CD4-positive, alpha-beta T cell treated with Interleukin-4 for 1 hour (primary cell): ENCODE data around the gene TRIM26.
"Not testable (repeated sequence)": the region's sequence is repeated elsewhere in the genome, so short reads cannot be mapped to it uniquely, and the experiment has no call there.

ENCODE experiments used
- DNase-seq, 2 donors: peaks; one replicate each; pipeline ENCODE4 v3.0.0-alpha.2; 2020 to 2022

Gene TRIM26

GRCh38 chr6:30169658-30170614, 43.3 kb downstream of the TRIM26 start:
- DNase-seq: peak in 1 of 2 donors; percentile 54

GRCh38 chr6:30168741-30169140, 44.5 kb downstream of the TRIM26 start:
- DNase-seq: no peak

GRCh38 chr6:30167101-30167500, 46.1 kb downstream of the TRIM26 start:
- DNase-seq: peak in 1 of 2 donors; percentile 23

GRCh38 chr6:30165238-30165637, 48.0 kb downstream of the TRIM26 start:
- not testable (repeated sequence) for DNase-seq

GRCh38 chr6:30164714-30165113, 48.5 kb downstream of the TRIM26 start:
- no peak for DNase-seq

DNA sequence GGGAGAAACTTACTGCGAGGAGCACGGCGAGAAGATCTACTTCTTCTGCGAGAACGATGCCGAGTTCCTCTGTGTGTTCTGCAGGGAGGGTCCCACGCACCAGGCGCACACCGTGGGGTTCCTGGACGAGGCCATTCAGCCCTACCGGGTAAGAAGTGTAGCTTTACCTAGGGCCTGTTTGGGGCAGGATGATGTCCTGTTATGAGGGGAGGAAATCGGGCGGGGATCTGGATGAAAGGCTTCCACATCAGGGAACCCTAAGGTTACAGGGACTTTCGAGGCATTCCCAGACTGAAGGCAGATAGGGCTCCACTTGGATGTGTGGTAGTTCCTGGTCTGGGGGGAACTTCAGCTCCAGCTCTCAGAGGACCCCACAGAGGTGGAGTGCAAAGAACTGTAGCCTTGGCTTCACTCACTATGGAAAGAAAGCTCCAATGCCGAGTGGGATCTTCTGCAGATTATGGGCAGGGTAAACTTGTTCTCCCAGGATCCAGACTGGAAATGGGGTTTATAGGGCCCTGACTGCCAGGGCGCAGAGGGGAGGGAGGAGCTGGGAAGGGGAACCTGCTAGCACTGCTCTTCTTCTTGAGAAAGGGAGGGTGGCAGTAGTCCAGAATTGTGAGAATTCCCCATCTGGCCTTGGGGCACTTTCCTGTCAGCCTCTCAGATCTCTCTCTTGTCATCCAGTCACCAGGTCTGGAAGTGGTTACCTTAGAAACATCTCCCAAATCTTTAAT, 49.1 kb downstream of the TRIM26 start:
- DNase-seq: no peak

DNA sequence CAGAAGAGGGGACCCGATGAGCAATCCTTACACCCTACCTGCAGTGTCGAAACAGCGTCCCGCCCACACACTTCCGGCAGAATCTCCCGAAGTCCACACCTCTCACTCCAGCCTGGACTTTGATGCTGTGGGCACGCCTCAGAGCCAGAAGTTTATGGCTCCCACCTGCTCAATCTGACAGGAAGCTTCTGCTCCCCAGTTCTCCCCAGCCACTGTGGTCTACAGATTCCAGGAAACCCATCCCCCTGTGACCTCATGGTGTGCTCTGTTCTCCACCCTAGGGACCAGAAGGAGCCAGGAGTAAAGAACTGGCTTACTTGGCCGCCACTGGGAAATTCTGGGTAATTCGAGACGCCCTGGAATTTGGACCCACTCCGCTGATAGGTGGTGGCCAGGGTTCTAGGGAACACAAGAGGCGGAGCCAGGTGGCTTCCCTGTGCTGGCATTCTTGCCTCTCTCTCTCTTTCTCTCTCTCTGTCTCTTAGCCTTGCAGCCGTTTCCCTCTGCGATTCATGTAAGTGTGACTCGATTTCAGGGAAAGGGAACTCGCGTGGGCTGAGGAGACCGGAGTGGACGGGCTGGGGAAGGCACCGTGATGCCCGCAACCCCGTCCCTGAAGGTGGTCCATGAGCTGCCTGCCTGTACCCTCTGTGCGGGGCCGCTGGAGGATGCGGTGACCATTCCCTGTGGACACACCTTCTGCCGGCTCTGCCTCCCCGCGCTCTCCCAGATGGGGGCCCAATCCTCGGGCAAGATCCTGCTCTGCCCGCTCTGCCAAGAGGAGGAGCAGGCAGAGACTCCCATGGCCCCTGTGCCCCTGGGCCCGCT, 49.9 kb downstream of the TRIM26 start, which contains the start of gene TRIM15:
Gene TRIM15, plus strand, starts transcription at position 457 of the 828 bp plus-strand sequence. Its CDS starts 139 bp downstream, at position 596.
- peak in 1 of 2 donors; percentile 20 for DNase-seq

- DNase-seq: no peak
Measured at GRCh38 chr6:30162265-30163089, 50.7 kb downstream of the TRIM26 start.

DNA sequence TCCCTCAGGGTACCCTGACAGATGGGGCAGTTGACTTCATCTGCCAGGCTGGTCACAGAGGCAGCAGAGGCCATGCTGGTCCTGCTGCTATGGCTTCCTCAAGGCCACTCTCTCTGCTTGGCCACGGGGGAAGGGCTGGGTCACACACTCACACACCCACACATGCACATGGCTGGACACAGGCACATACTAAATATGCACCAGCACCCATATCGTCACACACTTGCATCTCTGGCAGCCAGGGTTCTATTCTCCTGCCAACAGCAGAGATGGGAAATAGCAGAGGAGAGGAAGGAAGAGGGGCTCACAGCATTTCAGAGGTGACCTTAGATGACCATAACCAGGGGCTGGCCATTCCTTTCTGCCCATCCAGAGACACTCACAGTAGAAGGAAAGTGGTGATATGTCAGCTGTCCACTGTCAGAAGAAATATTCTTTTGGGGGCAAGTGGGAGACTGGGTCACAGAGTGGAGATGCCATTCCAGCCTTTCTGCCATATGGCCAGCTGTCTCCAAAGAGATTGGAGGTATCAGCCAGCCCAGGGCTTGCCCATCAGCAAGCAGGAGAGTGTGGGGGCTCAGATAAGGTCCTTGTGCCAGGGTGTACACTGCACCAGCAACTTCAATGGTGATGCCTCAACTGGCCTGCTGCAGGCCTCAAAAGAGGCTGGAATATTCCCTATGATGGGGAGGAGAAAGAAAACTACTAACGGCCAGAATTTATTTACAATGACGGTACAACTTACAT, 52.2 kb downstream of the TRIM26 start, which contains the start of gene TRIM10:
Gene TRIM10, minus strand, starts transcription at position 427 of the 747 bp plus-strand sequence. Its CDS starts 353 bp downstream, at position 74.
- DNase-seq: no peak

GRCh38 chr6:30160008-30160784, 53.0 kb downstream of the TRIM26 start:
- DNase-seq: no peak

DNA sequence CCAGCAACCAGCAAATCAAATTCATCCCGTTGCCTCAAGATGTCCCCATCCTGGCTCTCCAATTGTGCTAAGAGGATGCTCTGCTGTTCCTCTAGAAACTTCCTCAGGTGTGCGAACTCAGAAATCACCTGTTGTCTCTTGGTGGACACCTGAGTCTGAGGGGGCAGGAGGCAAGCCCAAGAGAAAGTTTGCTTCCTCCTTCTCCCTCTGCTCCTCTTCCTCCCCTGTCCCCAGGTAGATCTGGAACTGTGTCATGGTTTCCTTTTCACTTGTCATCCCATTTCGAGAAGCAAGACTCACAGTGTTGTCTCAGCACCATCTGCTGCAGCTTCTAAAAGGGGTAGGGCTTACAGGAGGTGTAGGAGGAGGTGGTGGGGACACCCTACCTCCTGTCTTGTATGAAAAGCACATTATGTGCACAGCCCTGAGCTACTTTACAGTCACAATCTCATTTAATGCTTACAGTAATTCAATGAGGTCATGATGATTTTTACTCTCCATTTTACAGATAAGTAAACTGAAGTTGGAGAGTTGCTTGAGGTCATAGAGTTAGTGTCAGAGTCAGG, 54.6 kb downstream of the TRIM26 start:
- DNase-seq: no peak

GRCh38 chr6:30157999-30158398, 55.2 kb downstream of the TRIM26 start:
- no peak for DNase-seq

- DNase-seq: no peak
Measured at GRCh38 chr6:30157581-30157980, 55.6 kb downstream of the TRIM26 start.

GRCh38 chr6:30156774-30157173, 56.4 kb downstream of the TRIM26 start:
- DNase-seq: no peak

DNA sequence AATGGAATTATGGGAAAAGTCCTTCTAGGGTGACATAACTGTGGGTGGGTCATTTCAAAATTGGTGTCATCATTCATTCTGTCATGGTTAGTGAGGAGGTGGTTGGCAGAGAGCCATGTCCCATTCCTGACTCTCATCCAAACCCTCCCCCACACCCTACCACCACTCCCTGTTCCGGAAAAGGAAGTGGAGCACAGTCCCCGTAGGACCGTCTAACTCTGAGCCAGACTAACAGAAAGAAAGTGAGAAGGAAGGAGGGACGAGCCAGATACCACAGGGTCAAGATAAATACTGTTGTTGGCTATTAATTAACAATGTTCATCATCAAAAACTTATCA, 57.0 kb downstream of the TRIM26 start:
- DNase-seq: no peak

DNA sequence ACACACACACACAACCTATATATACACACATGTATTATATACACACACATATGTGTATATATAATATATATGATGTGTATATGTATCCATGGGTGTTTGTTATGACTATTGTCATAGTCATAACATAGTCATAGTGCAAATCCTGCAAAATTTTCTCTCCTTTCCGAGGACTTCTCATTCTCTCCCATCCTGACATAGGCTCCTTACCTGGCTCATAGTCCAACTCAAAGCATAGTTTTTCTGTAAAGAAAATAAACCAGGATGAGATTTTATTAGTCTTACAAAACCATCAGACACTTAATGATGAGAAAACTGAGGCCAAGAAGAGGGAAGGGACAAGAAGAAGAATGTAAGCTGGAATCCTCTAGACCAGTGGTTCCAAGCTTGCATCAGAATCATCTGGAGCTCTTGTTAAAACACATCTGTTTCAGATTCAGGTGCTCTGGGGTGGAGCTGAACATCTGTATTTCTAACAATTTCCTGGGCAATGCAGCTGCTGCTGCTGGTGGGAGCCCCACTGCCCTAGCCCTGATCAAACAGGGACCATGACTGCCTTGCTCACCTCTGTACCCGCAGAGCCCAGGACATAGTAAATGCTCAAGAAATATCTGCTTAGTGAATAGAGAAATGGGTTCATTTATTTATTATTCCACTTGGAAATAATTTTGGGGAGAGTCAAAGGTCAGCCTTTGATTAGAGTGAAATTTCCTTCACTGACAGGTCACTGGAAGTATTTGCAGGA, 57.5 kb downstream of the TRIM26 start:
- DNase-seq: no peak

DNA sequence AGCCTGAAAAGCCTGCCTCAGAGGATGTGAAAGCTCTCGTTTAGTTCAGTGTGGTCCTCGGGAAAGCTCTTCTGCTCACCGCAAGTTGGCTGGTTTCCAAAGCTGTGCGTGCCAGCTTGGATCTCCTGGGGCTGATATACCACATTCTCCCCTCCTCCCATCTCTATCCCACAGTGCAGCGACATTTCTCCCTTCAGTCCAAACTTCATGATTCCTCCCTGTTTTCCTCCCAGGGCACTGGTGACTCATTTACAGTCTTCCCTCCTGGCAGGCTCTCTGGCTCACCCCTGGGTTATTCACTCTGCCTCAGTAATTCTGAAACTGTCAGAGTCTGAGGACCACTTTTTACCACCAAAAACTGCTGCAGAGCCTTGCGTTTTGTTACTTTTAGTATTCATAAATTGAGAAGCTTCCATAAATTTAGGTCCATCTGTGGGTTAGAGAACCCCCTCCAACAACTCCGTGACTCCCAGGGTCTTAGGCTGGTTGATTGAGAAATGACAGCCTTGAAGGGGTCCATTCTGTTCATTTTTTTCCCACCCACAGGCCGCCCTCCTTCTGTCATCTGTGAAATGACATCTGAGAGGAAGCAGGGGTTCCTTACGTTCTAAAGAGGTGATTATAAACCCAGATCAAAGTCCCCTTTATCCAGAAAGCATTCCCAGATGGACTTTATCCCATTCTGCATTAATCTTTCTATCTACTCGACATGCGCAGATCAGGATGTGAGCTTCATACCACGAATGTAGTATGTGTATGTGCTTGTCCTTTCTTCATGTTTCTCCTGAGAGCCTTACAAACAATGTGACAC, 58.3 kb downstream of the TRIM26 start:
- DNase-seq: no peak

DNA sequence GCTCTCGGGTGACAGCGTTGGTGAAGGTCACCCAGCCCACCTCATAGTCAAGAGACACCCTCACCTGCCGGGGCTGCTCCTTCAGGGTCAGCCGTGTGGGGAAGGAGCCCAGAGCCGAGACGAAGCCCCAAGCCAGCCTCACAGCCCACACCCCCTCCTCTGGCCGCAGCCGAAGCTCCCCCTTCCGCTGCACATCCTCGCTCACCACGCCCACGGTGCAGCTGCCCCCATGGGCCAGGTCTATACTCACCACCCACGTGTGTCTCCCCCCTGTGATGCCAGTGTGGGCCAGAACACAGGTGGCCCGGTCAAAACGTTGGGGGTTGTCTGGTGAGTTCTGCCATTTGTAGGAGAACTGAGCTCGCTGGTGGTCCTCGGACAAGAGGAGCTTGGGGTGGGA, 59.1 kb downstream of the TRIM26 start:
- DNase-seq: no peak
